GM21717 (cell line): ENCODE measurements around the gene KMO.

Experiments used
- ATAC-seq: cut with Tn5 transposase; IDR thresholded peaks from one replicate; pipeline ENCODE4 v1.9.1; 2021; ENCODE audit warnings: mild to moderate bottlenecking, moderate library complexity; ENCODE audit not compliant: unreplicated experiment

KMO gene

DNA sequence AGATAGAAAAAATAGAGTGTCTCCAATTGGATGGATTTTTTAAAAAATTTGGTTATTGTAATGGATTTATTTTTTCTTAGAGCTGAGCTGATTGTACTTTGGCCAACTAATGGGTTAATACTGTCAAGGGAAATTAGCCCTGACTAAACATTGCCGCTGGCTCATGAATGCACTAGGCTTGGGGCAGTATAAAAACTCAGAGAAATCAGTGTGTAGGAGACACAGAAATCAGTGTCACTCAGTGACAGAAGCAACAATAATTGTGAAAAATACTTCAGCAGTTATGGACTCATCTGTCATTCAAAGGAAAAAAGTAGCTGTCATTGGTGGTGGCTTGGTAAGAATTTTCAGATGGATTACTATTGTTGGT lies at the start of gene KMO:
TSS of gene KMO (plus strand) at position 217 of the 370 bp plus-strand sequence. CDS start at position 284, 67 bp downstream.
- peak; percentile 22 for ATAC-seq

DNA sequence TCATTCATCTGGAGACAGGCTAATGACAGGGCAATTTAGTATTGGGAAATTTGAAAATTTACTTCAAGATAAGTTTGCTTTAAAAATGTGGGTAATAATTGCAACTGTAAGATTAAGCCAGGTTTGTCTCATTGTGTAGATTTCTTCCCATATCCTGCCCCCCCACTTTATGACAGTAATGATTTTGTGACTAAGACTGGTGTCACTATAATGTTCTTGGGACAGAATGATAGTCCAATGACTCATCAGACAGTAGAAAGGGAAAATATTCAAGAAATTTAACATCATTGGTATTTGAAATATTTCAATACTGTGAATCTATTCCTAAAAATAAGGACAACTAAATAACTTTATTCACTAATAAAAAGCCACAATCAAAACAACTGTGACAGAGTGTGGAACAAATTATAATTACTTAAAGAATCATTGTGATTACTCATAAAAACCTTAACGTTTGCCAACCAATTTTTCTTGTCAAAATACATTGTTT lies 49.4 kb upstream of the KMO start:
- ATAC-seq = no peak

DNA sequence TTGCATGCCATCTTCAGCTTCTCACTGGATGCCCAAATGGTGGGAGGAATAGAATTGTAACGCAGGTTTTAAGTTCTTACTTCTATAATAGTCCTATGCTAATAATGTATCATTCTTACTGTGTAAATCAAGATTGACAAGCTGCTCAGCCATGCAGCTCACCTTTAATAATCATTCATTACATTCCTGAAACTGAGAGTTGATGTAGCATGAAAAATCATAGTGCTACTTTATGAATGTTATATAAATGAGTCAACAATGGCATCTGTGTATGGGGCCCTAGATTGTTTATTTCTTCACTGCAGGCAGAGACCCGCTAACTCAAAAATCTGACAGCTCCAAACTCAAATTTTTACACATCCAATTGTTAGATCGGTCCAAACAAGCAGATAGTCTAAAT lies 47.0 kb upstream of the KMO start:
- ATAC-seq = peak; percentile 64

DNA sequence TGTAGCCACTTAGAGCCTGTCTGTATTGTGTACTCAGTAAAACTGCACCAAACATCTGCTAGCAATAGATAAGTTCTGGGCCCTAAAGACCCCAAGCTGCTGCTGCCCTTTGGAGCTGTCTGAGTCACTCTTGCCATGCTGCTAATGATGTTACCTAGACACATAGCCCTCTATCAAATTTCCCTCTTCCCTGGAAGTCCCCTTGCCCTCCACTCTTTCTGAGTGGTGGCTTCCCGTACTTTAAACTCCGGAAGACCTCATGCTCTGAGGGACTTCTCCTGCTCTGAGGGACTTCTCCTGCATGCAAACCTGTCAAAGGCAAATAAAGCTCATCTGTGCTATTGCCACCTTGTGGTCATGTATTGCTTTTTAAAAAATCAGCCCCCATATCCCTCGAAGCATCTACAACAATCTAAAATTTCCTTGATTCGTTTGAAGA lies 46.6 kb upstream of the KMO start:
- peak; percentile 68 for ATAC-seq

GRCh38 chr1:241488739-241489138 lies 43.4 kb upstream of the KMO start:
- ATAC-seq = no peak

DNA sequence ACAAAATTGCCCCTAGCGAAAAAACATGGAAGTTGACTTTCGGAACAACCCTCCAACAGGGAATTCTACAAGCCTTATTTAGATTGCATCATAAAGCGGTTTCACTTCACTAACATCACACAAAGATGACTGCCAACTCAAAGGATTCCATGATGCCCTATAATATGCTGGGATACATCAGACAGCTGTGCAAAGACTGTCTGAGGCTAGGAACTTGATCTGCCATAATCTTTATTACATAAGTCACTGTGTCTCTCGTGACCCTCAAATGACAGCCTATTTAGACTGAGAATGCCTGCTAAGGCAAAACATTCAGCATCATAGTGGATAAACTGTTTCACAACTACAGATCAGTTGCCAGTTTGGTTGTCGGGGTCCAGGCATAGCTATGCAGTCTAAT lies 36.4 kb upstream of the KMO start:
- ATAC-seq = no peak

DNA sequence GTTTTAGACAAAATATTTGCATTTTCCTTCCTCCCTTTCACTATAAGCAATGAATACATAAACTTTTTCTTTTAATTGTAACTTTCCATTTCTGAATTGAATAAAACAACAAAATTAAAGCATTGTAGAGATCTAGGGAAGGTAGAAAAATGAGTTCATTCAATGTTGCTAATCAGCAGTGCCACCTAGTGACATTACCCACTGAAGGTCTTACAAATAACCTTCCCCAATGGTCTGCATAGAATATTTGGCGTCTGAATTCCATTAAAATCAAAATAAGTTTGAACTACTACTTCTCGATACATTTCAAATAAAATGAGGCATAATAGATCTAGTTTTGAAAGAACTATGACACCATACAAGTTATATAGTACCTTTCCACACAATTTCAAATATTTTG lies 32.3 kb upstream of the KMO start:
- no peak for ATAC-seq

GRCh38 chr1:241503444-241503843 lies 28.7 kb upstream of the KMO start:
- ATAC-seq = no peak

DNA sequence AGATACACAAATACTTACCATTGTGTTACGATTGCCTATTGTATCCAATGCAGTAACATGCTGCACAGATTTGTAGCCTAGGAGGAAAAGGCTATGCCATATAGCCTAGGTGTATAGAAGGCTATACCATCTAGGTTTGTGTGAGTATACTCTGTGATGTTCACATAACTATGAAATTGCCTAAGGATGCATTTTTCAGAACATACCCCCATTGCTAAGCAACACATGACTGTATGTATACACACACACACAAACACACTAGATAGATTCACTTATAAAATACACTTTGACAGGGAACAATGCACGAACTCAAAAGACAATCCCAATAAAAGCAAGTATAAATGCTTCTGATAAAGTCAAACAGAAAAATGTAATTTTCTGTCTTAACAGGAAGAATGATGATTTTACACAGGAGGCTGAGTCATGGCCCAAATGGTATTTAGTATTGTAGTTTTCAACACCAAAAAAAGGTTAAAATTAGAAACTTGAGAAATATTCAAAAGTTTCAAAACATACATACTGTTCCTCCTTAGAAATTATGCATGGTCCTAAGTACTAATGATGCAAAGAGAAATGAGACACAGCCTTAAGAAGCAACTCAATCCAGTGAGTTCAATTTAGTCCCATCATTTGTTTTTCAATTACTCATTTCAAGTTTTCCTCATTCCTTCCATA lies 24.9 kb upstream of the KMO start:
- no peak for ATAC-seq

- ATAC-seq = no peak
These were observed 18.8 kb upstream of the KMO start for GRCh38 chr1:241513378-241513777.

DNA sequence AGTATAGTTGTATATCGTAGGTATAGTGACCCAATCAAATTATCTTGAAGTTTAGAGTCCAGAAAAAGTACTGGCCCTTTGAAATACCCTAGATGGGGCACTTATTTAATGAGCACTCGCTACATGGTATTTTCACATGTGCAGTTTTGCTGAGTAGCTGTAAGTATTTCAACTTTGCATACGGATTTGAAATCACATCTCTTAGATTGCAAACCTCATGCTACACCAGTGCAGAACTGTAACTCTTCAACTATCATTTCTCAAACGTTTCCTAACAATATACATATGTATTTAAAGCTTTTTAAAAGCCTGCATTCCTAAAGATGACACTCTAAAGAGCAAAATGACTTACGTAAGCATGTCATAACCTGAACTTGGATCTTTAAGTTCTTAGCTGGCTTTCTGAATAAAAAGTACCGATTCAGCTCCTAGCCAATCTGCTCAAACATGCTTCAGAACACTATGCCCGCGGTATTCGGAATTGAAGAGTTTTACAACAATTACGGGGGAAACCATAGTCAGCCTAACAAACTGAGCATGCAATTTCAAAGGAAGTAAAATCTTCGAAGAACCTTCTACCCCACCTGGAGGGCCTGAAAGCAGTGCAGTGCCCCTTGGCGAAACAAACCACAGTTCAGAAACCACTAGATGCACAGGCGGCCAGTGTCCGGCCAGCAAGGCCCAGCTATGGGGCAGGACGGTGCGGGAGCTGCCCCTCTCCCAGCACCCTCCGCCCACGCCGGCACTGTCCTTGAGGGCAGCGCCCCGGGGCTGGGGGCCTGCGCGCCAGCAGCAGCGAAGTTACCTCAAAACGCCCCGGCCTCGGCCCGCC lies 13.5 kb upstream of the KMO start:
- ATAC-seq = peak; percentile 31

DNA sequence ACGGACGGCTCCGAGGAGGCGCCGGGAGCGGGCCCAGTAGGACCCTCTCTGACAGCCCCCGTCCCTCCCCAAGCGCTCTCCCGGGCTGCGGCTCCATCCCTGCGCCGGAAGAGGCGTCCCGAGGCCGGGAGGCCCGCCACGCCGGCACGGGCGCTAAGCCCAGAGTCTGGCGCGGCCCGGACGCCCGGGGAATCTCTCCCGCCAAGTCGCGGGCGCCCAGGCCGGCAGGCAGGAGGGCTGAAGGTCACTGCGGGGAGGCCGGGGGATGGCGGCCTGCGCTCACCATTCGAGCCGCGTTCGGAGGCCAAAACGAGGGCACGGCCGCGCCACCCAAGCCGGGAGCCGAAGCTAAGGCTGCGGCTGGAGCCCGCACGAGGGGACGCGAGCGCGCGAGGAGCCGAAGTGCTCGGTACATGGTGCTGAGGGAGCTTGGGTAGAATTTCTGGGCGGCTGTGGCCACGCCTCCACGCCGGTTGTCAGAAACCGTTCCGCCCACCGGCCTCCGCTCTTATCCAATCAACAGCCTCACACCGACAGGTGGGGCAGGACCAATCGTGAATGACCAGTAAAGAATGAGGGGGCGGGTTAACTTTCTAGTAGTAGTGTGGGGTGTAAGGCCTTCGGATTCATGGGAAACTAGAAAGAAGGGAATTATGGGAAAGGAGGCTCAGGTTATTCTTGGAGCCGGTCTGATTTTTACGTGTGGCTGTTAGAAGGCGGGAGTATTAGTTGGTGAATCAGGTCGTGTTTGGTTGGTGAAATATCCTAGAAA lies 12.7 kb upstream of the KMO start, which contains the start of gene FH:
TSS of gene FH (minus strand) at position 448 of the 772 bp plus-strand sequence. CDS start at position 415, 33 bp downstream.
- ATAC-seq = peak; percentile 98

DNA sequence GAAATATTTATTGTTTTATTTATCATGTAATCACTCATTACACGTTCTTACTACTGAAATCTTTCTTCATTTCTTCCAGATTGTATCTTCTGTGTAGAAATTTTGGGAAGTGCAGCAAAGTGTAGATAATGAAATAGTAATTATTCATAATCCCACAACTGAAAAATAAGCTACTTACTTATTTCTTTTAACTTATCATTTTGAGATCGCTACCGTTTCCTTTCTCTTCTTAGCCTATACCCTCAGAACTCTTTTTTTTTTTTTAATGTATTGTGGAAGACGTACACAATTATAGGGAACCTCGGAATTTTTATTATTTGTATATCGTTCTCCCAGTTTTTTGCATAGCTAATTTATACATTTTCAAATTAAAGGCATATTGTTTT lies 12.1 kb upstream of the KMO start:
- ATAC-seq = no peak

- ATAC-seq = no peak
These were observed 10.5 kb upstream of the KMO start for GRCh38 chr1:241521718-241522117.

- ATAC-seq = no peak
These were observed 7.2 kb upstream of the KMO start for GRCh38 chr1:241525026-241525425.

GRCh38 chr1:241527146-241527545 lies 5.0 kb upstream of the KMO start:
- no peak for ATAC-seq

DNA sequence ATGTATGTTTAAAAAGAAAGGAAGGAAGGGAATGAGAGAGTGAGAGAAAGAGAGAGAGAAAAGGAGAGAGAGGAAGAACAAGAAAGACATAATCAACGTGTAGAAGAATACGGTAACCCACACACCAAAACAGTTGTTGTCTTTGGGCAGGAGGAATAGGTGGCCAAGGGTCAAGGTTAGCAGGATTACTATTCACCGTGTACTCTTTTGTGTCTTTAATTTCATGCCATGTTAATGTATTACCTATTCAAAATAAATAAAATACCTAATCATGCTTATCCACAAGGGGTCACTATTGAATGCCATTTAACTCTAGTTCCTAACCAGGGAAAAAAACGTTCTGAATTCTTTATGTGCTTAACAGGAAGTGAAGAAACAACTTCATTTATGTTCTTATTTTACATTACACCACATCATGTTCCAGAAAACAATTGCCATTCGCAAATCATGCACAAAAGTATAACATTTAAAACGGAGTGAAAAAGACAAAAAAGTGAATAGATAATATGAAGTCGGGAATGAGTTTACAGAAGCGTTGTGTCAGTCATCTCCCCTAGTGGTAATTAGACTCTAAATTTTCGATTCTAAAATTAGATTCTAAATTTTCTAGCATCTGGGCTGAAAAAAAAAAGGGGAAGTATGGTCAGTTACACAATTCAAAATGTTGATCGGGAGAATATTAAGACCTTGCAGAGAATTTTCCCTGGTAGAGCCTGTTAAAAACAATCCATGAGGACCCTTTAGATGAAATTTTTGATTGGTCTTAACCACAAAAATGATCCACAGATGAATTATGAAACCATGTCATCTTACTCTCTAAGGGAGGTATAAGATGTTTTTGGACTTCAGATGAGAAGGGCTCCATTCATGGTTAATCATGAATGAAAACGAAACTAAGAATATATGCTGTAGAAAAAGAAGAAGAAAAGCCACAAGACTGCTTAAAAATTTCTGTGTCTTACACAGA lies 700 bp upstream of the KMO start:
- peak; percentile 67 for ATAC-seq

- ATAC-seq = peak; percentile 69
These were observed 686 bp downstream of the KMO start for GRCh38 chr1:241532864-241533263.

GRCh38 chr1:241533326-241534115 lies 1.3 kb downstream of the KMO start:
- no peak for ATAC-seq
